Thoracic aorta endothelial cell (primary cell): ENCODE measurements around the gene SNTN. TPM values are rescaled to one million over a fixed set of nuclear protein-coding genes. Genes with fewer than 3 reads are reported as not detected.

Experiments used
- total RNA-seq: library from RNA; depleted of rRNA; stranded (reverse); fragments of >200 nt; gene quantifications from 2 replicates; pipeline ENCODE4 v1.2.3, GENCODE V29; 2012

Gene SNTN
- not detected in 2 replicates for total RNA-seq

GRCh38 chr3:63652066-63652725 lies at the start of gene SNTN:
SNTN (plus strand) TSS chr3:63652675; CDS start chr3:63652688, 13 bp downstream.

Other genes starting within 250 kb of the SNTN start
- gene C3orf49, start 166.6 kb downstream of the SNTN start, total RNA-seq: not detected in 2 replicates
- 68.6 and 69.4 TPM in 2 replicates for gene THOC7, start 211.1 kb downstream of the SNTN start, total RNA-seq
- gene ATXN7, start 211.2 kb downstream of the SNTN start, total RNA-seq: 20.7 and 27.9 TPM in 2 replicates